SIG-M5 treated with dmso at 0.1 percent for 504 hours (cell line): ENCODE results near the gene SYNE1.

Experiments used
- DNase-seq: peaks from one replicate; lab custom pipeline; 2025; ENCODE audit not compliant: unreplicated experiment; lab: John Stamatoyannopoulos, UW

SYNE1 gene

GRCh38 chr6:152118224-152118623, 518.9 kb downstream of the SYNE1 start:
- DNase-seq, result no peak

- DNase-seq, result no peak
These were observed 519.7 kb downstream of the SYNE1 start for GRCh38 chr6:152117156-152118133.

- no peak for DNase-seq
These were observed 524.5 kb downstream of the SYNE1 start for GRCh38 chr6:152112491-152113261.

DNA sequence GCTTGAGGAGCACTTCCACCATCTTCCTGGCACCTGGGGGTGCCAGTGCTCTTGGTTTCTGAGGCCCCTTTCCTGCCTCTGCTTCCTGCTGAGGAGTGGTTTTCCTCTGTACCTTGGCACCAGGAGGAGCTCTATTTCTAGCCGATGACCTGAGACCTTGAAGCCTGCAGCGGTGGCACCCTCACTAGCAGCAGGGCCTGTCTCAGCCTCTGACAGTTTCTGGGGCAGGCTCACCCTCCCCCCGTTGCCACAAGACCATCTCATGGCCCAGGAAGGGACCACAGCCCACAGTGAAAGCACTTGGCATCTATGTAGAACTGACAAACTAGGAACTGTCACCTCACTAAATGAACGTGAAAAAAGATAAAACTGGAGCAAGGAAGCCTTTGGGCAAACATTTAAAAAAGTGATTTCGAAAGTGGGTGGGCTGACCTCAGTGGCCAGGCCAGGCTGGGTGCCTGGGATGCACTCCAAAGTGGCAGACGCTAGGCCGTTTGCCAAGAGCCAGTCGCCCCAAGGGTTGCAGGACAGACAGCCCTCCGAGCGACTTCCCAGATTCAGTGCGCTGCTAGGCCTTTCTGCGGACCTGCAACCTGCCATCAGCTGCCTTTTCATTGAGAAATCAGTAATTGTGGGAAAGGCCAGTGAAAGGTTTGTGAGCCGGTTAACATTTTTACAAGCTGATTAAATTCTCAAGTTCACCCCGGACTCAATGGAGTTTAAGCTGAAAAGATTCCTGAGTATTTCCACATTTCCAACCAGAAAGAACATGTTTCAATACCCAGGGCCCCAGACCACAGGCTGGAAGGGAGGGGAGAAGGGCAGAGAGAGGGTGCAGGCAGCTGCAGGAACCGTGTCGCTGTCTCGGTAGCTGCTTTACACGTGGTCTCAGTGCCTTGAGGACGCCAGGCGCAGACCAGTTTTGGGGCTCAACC, 526.0 kb downstream of the SYNE1 start:
- no peak for DNase-seq

DNA sequence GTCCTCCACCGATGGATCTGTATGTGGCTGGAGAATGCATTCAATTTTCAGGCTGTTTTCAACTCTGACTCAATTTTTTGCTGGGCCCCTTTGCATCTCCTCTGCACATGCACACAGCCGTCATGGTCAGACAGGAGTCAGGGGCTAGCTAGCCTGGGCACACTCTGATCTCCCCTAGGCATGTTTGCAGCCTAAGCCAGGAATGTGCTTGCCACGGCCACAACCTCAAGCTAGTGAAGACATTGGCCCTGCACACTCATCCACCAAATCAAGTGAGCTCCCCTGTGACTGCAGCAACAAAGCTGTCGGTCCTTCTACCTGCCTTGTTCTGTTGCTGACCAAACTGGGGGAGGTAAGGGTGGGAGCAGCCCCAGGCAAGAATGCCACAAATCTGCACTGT, 529.2 kb downstream of the SYNE1 start:
- DNase-seq, result no peak

DNA sequence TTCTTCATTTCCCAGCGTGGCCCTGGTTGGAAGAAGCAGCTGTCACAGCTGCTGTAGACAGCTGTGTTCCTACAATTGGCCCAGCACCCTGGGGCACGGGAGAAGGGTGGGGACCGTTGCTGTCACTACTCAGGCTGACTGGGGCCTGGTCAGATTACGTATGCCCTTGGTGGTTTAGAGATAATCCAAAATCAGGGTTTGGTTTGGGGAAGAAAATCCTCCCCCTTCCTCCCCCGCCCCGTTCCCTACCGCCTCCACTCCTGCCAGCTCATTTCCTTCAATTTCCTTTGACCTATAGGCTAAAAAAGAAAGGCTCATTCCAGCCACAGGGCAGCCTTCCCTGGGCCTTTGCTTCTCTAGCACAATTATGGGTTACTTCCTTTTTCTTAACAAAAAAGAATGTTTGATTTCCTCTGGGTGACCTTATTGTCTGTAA, 537.0 kb downstream of the SYNE1 start:
- no peak for DNase-seq

GRCh38 chr6:152099446-152100182, 537.5 kb downstream of the SYNE1 start:
- no peak for DNase-seq

- no peak for DNase-seq
These were observed 538.5 kb downstream of the SYNE1 start for GRCh38 chr6:152098683-152099082.

GRCh38 chr6:152096863-152097496, 540.2 kb downstream of the SYNE1 start:
- DNase-seq, result no peak

DNA sequence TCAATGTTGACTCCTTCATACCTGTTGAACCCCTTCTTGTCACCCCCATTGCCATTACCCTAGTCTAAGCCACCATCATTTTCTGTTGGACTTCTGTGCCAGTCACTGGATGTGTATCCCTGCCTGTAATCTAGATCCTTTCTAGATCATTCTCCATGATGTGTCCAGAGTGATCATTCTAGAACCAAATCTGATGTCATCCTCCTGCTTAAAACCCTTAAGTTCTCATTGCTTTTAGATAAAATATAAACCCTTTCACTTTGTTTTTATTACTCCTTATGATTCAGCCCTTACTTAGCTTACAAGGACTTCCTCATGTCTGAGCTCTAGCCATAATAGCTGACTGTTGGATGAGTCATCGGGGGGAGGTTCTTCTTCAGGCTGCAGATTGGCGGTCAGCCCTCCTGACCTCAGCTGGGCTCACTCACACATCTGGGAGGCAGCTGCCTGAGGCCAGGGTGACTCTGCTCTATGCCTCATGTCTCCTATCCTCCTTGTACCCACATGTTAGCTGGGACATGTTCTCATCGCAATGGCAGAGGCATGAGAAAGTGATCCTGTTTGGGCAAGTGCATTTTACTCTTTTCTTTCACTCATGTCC, 542.1 kb downstream of the SYNE1 start:
- peak; percentile 67 for DNase-seq

- DNase-seq, result no peak
These were observed 542.9 kb downstream of the SYNE1 start for GRCh38 chr6:152094276-152094675.

DNA sequence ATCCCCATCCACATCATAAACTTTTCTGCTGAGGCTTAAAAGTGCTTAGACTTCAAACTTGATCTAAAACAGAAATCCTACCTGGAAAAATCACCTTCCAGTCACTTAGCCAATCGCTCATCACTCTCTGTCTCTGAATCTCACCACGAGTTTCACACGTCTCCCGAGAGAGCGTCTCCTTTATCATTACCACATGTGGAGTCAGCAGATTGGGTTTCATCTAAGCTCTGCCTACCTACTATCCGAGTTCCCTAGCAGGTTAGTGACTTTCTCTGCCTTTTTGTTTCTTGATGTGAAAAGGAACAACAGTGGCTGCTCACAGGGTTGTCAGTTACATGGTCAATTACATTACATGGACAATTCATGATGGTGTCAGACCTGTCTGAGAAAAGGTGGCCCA, 543.5 kb downstream of the SYNE1 start:
- no peak for DNase-seq

DNA sequence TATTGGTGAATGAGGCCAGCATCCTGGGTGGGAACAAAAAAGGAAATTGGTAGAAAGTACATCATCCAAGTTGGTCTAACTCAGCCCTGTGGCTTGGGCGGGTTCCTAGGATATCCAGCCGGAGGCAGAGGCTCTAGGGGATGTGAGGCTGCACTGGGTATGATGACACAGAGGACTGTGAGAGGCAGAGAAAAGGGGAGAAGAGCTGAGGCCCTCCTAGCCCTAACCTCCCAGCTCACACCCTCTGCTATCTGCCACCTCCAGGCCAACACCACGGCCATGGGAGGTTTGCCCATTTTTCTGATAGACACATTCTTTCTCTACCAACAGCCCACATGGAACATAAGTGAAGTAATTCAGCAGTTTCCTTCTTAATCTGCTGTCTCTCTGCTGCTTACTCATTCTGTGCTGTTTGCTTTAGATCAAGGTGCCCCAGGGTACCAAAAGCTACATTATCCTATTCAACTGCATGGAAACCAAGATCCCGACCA, 545.3 kb downstream of the SYNE1 start:
- DNase-seq, result no peak

DNA sequence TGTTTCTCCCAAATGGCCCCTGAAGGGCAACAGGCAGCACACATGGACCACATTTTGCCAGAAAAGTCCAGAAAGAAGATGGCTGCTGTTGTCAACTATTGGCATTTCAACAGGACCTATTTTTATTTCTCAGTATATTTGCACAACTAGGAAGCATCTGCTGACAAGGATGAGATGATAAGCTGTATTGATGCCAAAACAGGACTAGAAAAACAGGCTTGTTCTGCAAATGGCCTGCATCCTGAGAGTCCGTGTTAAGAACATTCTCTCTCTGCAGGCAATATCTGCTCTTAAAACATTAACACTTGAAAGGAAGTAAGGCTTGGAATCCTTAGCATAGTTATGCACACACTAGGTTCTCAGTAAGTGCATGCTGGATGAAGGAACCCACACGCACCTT, 546.0 kb downstream of the SYNE1 start:
- DNase-seq, result no peak

- no peak for DNase-seq
These were observed 547.2 kb downstream of the SYNE1 start for GRCh38 chr6:152089992-152090391.

- no peak for DNase-seq
These were observed 549.5 kb downstream of the SYNE1 start for GRCh38 chr6:152087701-152088100.

DNA sequence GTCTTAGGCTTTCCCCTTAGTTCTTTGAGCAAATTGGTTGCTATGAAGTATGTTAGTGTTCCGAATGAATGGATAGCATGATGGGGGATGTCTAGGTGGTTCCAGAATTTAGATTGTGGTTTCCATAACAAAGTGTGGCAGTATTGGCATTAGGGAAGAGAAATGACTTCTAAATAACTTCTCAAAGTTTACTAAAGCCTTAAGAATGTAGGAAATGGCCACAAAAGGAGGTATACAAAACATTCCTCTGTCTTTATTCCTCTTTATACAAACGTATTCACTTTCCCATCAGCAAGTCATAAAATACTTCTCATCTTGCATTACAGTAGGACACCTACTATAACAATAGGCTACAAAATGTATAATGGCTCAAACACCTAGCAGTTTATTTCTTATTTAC, 550.1 kb downstream of the SYNE1 start:
- no peak for DNase-seq

DNA sequence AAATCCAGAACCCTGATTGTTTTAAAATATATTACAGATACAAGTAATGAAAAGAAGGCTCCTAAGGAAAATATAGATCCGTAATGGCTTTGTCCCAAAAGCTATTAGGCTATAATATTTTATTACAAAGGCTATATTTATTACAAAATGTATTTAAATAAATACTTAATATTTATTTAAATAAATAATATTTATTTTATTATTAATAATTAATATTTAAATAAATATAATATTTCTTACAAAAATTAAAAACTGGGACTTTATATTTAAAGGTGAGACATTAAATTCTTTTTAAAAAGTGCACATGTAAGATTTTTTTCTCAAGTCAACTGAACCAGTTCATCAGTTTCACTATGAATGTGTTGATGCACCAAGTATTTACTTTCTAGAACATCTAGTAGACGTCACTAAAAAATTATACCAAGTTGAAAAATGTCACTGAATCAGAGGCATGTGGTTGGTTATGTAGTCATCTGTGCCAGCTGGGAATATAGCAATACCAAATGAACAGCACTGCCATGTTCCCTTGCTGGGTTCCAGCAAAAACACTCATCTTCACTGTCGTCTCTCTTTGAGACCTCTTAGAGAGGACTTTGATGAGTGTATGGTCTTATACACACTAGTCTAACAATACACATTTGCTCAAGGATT, 550.8 kb downstream of the SYNE1 start:
- no peak for DNase-seq

GRCh38 chr6:152085451-152085921, 551.7 kb downstream of the SYNE1 start:
- no peak for DNase-seq
